C4-2B (cell line): ENCODE data around the gene TAF3.

ENCODE experiments used
- CTCF ChIP-seq: fragments of 450-650 bp; conservative IDR thresholded peaks from 2 replicates; pipeline ENCODE4 v1.5.1; 2017; ENCODE audit warnings: mild to moderate bottlenecking
- ZFX ChIP-seq: fragments of 450-650 bp; IDR thresholded peaks from 2 replicates; pipeline ENCODE4 v1.6.1; 2017

- TF ChIP-seq CTCF (no peak), ZFX (no peak)
Observed at GRCh38 chr10:7896297-7896696, 78.0 kb downstream of the TAF3 start.
